Activated naive CD4-positive, alpha-beta T cell treated with anti-CD3 and anti-CD28 coated beads, Interleukin-2, amount 50 U/mL, for 72 hours (primary cell): ENCODE measurements around the gene FEV. TPM values are rescaled to one million over a fixed set of nuclear protein-coding genes. Genes with fewer than 3 reads are reported as not detected.

ENCODE experiments used
- ATAC-seq, 2 donors: fragments of 150-1000 bp; cut with Tn5 transposase; 2 replicates each; pipeline ENCODE4 v1.10.0; 2021; ENCODE audit warnings: mild to moderate bottlenecking in 2 of 2, moderate library complexity in 2 of 2
- DNase-seq, 2 donors: peaks; one replicate each; pipeline ENCODE4 v3.0.0; 2021 to 2022; ENCODE audit warnings: low spot score in 2 of 2
- H3K27ac Mint-ChIP-seq, 2 donors: one replicate each; pipeline ENCODE4 v1.8.0; 2022; ENCODE audit warnings: mild to moderate bottlenecking in 2 of 2, mixed read lengths in 2 of 2
- H3K36me3 Mint-ChIP-seq, 2 donors: one replicate each; pipeline ENCODE4 v1.8.0; 2022; ENCODE audit warnings: mixed read lengths in 2 of 2
- H3K9me3 Mint-ChIP-seq, 2 donors: one replicate each; pipeline ENCODE4 v1.8.0; 2022; ENCODE audit warnings: mixed read lengths in 2 of 2
- total RNA-seq, 2 donors: library from RNA; stranded (reverse); gene quantifications; one replicate each; pipeline ENCODE4 v1.2.3, GENCODE V29; 2022

FEV gene
- total RNA-seq, 2 donors from 2014 or later = not detected

DNA sequence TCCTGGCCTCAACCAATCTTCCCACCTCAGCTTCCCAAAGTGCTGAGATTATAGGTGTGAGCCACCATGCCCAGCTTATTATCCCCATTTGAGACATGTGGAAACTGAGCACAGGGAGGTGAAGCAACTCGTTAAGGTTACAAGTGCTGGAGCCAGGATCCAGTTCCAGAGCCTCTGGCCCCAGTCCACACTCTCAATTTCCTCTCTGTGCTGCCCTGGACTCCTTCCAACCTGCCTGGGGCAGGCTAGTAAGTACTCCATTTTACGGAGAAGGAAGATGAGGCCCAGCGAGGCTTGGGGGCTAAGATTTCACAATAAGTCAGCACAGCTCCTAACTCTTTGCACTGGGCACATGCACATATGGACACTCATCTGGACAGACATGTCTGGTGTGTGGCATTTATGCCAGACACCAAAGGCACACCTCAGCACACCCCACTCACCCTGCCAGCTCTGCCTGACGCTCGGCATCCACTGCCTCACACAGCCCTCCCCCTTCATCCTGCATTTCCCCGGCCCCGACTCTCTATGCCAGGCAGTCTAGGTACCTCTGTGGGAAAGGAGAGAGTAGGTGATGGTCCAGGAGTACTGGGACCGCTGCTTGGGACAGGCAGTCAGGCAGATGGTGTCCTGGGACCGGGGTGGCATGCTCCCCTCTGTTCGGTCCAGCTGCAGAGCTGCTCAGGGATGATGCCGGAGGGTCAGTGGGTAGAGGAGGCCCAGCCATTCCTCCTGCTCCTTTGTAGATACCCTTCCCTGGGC, 35.8 kb upstream of the FEV start:
- H3K27ac Mint-ChIP-seq = no peak overlapping the region
- no peaks in the 10 kb centered on the region for H3K9me3 Mint-ChIP-seq
- ATAC-seq (no peak), DNase-seq (no peak)
- H3K36me3 Mint-ChIP-seq = no peaks in the 10 kb centered on the region

DNA sequence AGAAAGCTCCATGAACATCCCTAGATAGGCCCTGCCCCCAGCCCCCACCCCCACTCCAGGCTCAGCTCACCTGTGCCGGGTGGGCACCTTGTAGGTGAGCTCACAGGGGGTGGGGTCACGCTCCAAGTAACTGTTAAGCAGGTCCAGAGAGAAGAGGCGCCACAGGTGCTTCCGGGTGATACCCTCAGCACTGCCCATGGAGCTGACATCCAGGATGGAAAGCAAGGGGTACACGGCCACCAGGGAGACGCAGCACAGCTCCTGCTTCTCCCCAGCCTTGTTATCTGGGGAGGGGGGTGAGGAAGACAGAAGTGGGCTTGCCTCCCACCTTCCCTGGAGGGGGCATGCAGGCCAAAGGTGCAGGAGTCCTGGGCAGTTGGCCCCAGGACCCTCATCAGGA, 34.5 kb upstream of the FEV start:
- DNase-seq (no peak), ATAC-seq (no peak)
- Mint-ChIP-seq H3K9me3 (no peaks in the 10 kb centered on the region), H3K36me3 (no peaks in the 10 kb centered on the region), H3K27ac (no peak overlapping the region)

- Mint-ChIP-seq H3K27ac (no peak overlapping the region), H3K9me3 (no peaks in the 10 kb centered on the region), H3K36me3 (no peaks in the 10 kb centered on the region)
- ATAC-seq (no peak), DNase-seq (no peak)
Measured at GRCh38 chr2:219018726-219019125, 33.7 kb upstream of the FEV start.

DNA sequence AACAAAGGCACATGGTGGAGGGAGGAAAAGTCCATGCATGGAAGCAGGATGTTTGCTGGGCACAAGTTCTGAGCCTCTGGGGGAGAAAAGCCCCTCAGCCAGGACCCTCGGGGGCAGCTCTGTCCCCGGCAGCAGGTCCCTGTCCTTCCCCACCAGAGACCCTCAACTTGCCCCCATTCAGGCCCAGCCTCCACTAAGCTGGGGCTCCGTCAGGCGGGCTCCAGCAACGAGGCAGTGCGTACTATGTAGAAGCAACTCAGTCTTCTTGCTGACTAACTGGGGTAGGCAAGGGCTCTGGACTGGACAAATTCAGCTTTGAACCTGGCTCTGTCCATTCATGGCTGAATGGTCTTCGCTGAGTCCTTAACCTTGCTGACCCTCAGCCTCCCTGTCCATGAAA, 33.3 kb upstream of the FEV start:
- Mint-ChIP-seq H3K27ac (no peak overlapping the region), H3K36me3 (no peaks in the 10 kb centered on the region), H3K9me3 (no peaks in the 10 kb centered on the region)
- ATAC-seq = no peak
- no peak for DNase-seq

DNA sequence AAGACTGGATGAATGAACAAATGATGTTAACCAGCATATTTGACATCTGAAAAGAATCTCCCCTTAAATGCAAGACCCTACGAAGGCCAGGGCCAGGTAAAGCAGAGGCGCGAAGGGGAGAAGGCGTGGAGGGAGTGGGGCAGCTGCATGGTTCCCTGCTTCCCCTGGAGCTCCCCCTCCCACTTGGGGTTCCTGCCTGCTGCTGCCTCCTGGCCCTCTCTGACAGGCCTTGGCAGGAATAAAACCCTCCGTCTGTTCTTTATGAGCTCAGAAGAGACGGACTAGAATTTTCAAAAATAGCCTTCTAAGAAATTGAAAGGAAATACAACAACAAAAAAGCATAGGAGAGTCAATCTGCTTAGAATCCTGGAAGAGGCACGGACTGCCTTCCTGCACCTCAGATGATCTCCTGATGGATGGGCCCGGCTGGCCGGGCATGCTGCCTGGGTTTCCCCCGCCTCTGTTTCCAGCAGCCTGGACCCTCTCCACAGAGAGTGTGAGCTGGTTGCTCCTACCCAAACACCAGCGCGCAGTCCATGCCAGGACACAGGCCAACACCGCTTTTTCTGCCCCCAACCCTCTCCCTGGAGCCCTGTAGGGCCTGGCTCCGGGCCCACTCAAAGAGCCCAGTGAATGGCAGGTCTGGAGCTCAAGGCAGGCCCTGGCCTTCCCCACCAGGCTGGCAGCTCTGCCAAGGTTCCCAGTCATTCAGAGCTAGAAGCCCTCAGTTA, 32.4 kb upstream of the FEV start:
- Mint-ChIP-seq H3K36me3 (no peaks in the 10 kb centered on the region), H3K9me3 (no peaks in the 10 kb centered on the region), H3K27ac (no peak overlapping the region)
- ATAC-seq = no peak
- no peak for DNase-seq

- no peaks in the 10 kb centered on the region for H3K36me3 Mint-ChIP-seq
- no peak for DNase-seq
- no peak for ATAC-seq
- no peak overlapping the region for H3K27ac Mint-ChIP-seq
- H3K9me3 Mint-ChIP-seq = no peaks in the 10 kb centered on the region
Measured at GRCh38 chr2:219016721-219017120, 31.7 kb upstream of the FEV start.

GRCh38 chr2:219010873-219011272, 25.9 kb upstream of the FEV start:
- Mint-ChIP-seq H3K27ac (no peak overlapping the region), H3K36me3 (no peaks in the 10 kb centered on the region), H3K9me3 (no peaks in the 10 kb centered on the region)
- no peak for ATAC-seq
- DNase-seq = no peak

DNA sequence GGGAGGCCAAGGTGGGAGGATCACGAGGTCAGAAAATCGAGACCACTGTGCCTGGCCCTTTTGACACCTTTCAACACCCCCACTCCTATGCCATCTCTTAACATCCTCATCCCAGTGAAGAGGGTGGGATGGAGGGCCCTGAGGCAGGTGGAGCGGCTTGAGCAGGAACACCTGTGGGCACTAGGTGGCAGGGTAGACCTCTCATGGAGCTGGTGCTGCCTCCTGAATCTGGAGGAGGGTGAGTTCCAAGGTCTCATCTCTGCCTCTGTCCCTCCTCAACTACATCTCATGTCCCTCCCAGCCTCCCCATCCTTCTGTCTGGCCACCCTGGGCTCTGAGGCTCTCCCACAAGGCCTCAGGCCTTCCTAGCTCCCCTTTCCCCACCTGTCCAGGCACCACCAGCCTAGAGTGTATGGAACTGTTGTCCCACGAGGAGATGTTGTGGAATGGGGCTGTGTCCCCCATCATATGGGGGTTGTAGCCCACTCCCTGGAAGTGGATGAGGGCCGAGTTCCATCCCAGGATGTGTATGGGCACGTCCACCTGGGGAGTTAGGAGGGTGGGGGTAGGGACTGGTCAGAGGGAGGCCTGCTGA, 25.3 kb upstream of the FEV start:
- ATAC-seq (peak; percentile 51 to 65), DNase-seq (no peak)
- no peak overlapping the region for H3K27ac Mint-ChIP-seq
- no peaks in the 10 kb centered on the region for H3K9me3 Mint-ChIP-seq
- no peaks in the 10 kb centered on the region for H3K36me3 Mint-ChIP-seq

DNA sequence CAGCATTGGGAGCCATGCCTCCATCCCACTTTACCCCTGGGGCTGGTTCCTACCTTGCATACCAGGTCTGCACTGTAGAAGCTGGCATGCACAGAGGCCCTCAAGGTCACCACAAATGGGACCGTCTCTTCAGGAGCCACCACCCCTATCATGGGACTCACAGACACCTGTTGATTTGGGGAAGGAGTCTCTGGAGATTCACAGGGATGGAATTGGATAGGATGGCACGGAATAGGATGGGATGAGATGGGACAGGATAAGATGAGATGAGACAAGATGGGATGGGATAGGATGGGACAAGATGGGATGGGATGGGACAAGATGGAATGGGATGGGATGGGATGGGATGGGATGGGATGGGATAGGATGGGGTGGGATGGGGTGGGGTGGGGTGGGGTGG, 24.3 kb upstream of the FEV start:
- Mint-ChIP-seq H3K9me3 (no peaks in the 10 kb centered on the region), H3K27ac (no peak overlapping the region), H3K36me3 (no peaks in the 10 kb centered on the region)
- no peak for ATAC-seq
- no peak for DNase-seq

DNA sequence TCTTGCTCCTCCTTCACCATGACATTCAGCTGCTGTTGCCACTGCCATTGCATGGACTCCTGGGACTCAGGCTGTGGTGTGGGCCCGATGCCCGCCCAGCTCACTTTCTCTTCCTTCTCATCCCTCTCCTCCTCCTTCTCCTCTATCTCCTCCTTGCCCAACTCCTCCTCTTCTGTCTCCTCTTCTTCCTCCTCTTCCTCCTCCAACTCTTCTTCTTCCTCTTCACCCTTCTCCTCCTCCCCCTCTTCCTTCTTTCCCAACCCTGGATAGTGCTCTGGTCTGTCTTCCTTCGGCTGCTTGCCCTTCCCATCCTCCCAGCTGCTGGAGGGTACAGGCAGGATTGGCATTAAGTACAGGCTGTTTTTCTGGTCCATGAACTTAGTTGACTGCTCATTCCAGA, 19.0 kb upstream of the FEV start:
- no peak for DNase-seq
- Mint-ChIP-seq H3K9me3 (no peaks in the 10 kb centered on the region), H3K36me3 (no peaks in the 10 kb centered on the region), H3K27ac (no peak overlapping the region)
- ATAC-seq = no peak

- Mint-ChIP-seq H3K9me3 (no peaks in the 10 kb centered on the region), H3K36me3 (no peaks in the 10 kb centered on the region), H3K27ac (no peak overlapping the region)
- ATAC-seq (no peak), DNase-seq (no peak)
Measured at GRCh38 chr2:219003267-219003634, 18.3 kb upstream of the FEV start.

DNA sequence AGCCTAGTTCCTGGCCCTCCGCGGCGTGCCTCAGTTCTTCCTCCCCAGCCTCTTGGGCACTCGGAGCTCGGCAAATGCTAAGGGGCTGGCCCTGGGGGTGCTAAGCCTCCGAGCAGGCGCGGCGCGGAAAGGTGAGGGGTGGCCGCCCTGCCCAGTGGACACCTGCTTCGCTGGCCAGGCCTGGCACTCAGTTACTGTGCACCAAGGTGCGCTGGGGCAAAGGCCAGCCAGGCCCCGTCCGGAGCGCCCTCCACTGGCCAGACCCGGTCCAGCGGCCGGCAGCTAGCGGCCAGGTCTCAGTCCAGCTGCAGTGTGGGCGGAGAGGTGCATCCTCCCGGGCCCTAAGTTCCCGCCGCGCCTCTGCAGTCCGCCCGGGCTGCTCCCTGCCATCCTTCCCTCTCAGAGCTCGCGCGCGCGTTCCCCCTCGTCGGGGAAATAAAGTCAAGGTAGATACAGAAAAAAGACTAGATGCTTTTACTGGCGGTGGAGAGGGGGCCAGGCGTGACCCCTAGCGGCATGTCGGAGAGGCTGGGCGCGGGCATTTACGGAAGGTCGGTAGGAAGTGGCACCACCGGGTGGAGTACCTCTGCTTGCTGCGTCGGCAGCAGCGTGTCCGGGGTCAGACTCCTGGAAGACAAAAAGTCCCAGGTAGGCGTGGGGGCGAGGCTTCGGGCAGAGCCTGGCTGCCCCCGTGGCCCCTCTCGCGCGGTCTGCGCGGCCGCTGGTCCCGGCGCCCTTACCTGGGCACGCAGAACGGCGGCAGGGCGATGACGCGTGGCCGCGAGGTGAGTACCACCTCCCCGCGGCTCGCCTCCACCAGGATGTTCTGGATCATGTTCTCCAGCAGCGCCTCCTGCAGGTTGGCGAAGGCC, 17.6 kb upstream of the FEV start:
- no peaks in the 10 kb centered on the region for H3K9me3 Mint-ChIP-seq
- H3K36me3 Mint-ChIP-seq = no peaks in the 10 kb centered on the region
- DNase-seq = peak in 1 of 2 donors; percentile 75
- no peak overlapping the region for H3K27ac Mint-ChIP-seq
- peak; percentile 52 to 77 for ATAC-seq

DNA sequence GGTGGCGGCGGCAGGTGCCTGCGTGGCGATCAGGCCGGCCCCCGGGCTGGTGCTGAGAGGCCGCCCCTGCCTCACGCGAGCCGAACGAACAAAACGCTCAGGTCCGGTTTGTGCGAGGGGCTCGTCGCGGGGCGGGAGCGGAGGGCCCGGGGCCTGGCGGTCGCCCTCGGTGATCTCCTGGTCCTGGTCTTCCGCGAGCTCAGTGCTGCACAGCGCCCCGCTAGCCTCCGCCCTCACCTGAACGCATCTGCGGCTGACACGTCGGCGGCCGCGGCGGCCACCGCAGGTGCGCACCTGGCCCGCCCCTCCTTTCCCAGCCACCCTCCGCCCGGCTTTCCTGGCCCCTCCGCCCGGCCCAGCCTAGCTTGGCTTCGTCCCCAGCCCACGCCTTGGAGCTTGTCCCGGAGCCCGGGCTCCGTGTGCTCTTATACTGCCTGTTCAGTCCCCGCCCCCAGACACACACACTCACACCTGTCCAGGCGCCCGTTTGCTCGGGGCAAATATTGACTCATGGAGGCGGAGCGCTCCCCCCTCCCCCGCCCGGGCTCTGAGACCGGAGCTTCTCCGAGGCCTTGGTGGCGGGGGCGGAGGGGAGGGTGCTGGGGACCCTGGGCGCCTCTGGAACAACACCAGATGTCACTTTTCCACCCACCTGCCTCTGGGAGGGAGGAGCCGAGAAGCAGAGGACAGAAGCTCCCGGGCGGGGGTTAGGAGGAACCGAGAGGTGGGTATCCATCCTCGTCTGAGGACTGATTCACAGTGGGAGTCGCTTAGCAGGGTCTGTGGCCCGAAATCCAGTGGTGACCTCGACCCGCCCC, 16.8 kb upstream of the FEV start:
- ATAC-seq (peak; percentile 54 to 66), DNase-seq (no peak)
- no peak overlapping the region for H3K27ac Mint-ChIP-seq
- H3K36me3 Mint-ChIP-seq = no peaks in the 10 kb centered on the region
- H3K9me3 Mint-ChIP-seq = no peaks in the 10 kb centered on the region

DNA sequence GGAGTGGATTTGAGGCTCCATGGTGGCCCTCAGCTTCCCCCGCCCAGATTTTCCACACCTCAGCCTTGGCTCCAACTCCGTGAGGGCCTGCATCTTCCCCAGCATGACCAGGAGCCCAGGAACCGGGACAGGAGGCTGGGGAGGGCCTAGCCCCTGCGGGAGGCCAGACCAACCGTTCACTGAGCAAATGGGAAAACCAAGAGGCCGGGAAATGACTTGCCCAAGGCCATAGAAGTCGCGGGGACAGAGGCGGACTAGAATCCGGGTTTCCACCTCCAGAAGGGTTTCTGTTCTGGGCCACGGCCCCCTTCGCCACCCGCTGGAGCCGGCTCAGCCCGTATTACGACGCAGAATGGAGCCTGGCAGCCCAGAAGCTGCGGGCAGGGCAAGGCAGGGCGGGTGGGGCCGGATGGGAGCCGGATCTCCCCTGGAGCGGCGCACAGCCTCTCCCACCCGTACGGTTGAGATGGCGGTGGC, 16.2 kb upstream of the FEV start:
- no peak for ATAC-seq
- Mint-ChIP-seq H3K36me3 (no peaks in the 10 kb centered on the region), H3K27ac (no peak overlapping the region), H3K9me3 (no peaks in the 10 kb centered on the region)
- no peak for DNase-seq

GRCh38 chr2:219000569-219000960, 15.6 kb upstream of the FEV start:
- Mint-ChIP-seq H3K36me3 (no peaks in the 10 kb centered on the region), H3K27ac (no peak overlapping the region), H3K9me3 (no peaks in the 10 kb centered on the region)
- no peak for DNase-seq
- ATAC-seq = no peak

- ATAC-seq (no peak), DNase-seq (no peak)
- no peaks in the 10 kb centered on the region for H3K36me3 Mint-ChIP-seq
- no peaks in the 10 kb centered on the region for H3K9me3 Mint-ChIP-seq
- no peak overlapping the region for H3K27ac Mint-ChIP-seq
Measured at GRCh38 chr2:218999881-219000568, 15.0 kb upstream of the FEV start.
